Activated naive CD4-positive, alpha-beta T cell treated with anti-CD3 and anti-CD28 coated beads for 36 hours (primary cell): Measurements from ENCODE around the gene PARN. TPM values are rescaled to one million over a fixed set of nuclear protein-coding genes. Genes with fewer than 3 reads are reported as not detected.

Source experiments
- CTCF ChIA-PET: fragments of 350-600 bp; sonication (Branson Sonifier 250); formaldehyde crosslinking; loops from one replicate; lab custom pipeline; 2021; ENCODE audit warnings: antibody characterized with exemption; lab: Charles Lee
- DNase-seq: peaks from one replicate; pipeline ENCODE4 v3.0.0-alpha.2; 2020
- H3K27ac Mint-ChIP-seq: one replicate; pipeline ENCODE4 v1.8.0; 2021; ENCODE audit warnings: mild to moderate bottlenecking, mixed read lengths
- H3K27me3 Mint-ChIP-seq: one replicate; pipeline ENCODE4 v1.8.0; 2021; ENCODE audit warnings: low read depth, mixed read lengths
- H3K36me3 Mint-ChIP-seq: one replicate; pipeline ENCODE4 v1.8.0; 2021; ENCODE audit warnings: low read depth, mixed read lengths
- H3K4me1 Mint-ChIP-seq: one replicate; pipeline ENCODE4 v1.8.0; 2021; ENCODE audit warnings: low read depth, mixed read lengths
- H3K4me3 Mint-ChIP-seq: one replicate; pipeline ENCODE4 v1.8.0; 2021; ENCODE audit warnings: mild to moderate bottlenecking, moderate library complexity, mixed read lengths
- H3K9me3 Mint-ChIP-seq: one replicate; pipeline ENCODE4 v1.8.0; 2021; ENCODE audit warnings: mixed read lengths
- intact Hi-C: fragments of 100-400 bp; cut with micrococcal nuclease; formaldehyde crosslinking; loops from one replicate; pipeline ENCODE4 v1.15.1; 2023
- total RNA-seq, 2 experiments: library from RNA; stranded (reverse); gene quantifications; one replicate each; pipeline ENCODE4 v1.2.3, GENCODE V29; 2021

Gene PARN, protein sequence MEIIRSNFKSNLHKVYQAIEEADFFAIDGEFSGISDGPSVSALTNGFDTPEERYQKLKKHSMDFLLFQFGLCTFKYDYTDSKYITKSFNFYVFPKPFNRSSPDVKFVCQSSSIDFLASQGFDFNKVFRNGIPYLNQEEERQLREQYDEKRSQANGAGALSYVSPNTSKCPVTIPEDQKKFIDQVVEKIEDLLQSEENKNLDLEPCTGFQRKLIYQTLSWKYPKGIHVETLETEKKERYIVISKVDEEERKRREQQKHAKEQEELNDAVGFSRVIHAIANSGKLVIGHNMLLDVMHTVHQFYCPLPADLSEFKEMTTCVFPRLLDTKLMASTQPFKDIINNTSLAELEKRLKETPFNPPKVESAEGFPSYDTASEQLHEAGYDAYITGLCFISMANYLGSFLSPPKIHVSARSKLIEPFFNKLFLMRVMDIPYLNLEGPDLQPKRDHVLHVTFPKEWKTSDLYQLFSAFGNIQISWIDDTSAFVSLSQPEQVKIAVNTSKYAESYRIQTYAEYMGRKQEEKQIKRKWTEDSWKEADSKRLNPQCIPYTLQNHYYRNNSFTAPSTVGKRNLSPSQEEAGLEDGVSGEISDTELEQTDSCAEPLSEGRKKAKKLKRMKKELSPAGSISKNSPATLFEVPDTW
- 10 to 100 TPM; 41.8 to 44.0 TPM for total RNA-seq

DNA sequence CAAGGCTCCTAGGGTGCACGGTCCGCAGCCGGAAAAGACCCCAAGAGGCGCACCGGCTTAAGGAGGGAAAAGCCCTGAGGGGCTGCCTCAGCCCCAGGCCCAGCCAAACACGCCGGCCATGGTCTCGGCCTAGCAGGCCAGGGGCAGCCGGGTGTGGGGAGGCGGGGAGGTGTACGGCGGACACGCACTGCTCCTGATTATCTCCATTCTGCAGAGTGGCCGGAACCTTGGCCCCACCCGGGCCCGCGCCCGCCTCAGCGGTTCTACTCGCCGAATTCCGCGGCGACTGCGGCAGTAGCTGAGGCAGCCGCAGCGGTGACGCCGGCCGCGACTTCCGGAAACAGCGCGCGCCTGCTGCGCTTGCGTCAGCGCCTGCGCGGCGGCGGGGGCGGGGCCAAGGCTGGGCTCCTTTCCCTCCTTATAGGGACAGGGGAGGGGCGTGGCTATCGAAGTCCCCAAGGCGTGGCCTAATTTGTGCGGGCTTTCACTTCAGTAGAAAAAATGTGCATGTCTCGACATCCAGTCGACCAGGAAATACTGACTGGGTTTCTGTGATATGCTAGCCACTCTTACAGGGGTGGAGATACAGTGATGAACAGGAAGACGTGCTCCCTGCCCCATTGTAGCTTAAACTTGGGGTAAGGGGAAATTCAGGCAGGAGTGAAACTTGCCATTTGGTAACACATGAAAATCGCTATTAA is at the start of gene PARN:
Gene PARN (minus strand): TSS at position 342 of the 701 bp plus-strand sequence. CDS start 135 bp downstream, at position 207.
- peak within 1 kb of the TSS; percentile 88 for H3K4me3 Mint-ChIP-seq
- H3K27ac Mint-ChIP-seq: peak within 1 kb of the TSS; percentile 96
- CTCF ChIA-PET: interaction anchor here (0.6 kb wide), 1 partner anchor 50 kb away, joined by 3 read pairs; no protein-coding TSS in a partner anchor
- peaks cover 22% of the 10 kb centered on the region for H3K36me3 Mint-ChIP-seq
- H3K27me3 Mint-ChIP-seq: no peaks in the 10 kb centered on the region
- intact Hi-C loops: loop anchor here (1.0 to 5.0 kb wide), 7 partner anchors 276 to 1332 kb away; no protein-coding TSS in a partner anchor
- peak; percentile 99 for DNase-seq
- H3K4me1 Mint-ChIP-seq: peaks cover 44% of the 10 kb centered on the region
- H3K9me3 Mint-ChIP-seq: no peaks in the 10 kb centered on the region

GRCh38 chr16:14678748-14679497 is 48.9 kb upstream of the PARN start:
- H3K36me3 Mint-ChIP-seq: no peaks in the 10 kb centered on the region
- H3K4me1 Mint-ChIP-seq: no peaks in the 10 kb centered on the region
- CTCF ChIA-PET: no interaction called here
- no peak overlapping the region for H3K4me3 Mint-ChIP-seq
- no peak for DNase-seq
- H3K27ac Mint-ChIP-seq: no peak overlapping the region
- no peaks in the 10 kb centered on the region for H3K9me3 Mint-ChIP-seq
- no peaks in the 10 kb centered on the region for H3K27me3 Mint-ChIP-seq
- intact Hi-C loops: no loop called here

GRCh38 chr16:14677627-14678026 is 47.6 kb upstream of the PARN start:
- H3K4me3 Mint-ChIP-seq: no peak overlapping the region
- DNase-seq: no peak
- intact Hi-C loops: no loop called here
- no peaks in the 10 kb centered on the region for H3K27me3 Mint-ChIP-seq
- H3K4me1 Mint-ChIP-seq: peaks cover 3% of the 10 kb centered on the region
- H3K9me3 Mint-ChIP-seq: no peaks in the 10 kb centered on the region
- no peak overlapping the region for H3K27ac Mint-ChIP-seq
- H3K36me3 Mint-ChIP-seq: no peaks in the 10 kb centered on the region
- CTCF ChIA-PET: no interaction called here

GRCh38 chr16:14676633-14677032 is 46.6 kb upstream of the PARN start:
- H3K27ac Mint-ChIP-seq: no peak overlapping the region
- no peaks in the 10 kb centered on the region for H3K9me3 Mint-ChIP-seq

DNA sequence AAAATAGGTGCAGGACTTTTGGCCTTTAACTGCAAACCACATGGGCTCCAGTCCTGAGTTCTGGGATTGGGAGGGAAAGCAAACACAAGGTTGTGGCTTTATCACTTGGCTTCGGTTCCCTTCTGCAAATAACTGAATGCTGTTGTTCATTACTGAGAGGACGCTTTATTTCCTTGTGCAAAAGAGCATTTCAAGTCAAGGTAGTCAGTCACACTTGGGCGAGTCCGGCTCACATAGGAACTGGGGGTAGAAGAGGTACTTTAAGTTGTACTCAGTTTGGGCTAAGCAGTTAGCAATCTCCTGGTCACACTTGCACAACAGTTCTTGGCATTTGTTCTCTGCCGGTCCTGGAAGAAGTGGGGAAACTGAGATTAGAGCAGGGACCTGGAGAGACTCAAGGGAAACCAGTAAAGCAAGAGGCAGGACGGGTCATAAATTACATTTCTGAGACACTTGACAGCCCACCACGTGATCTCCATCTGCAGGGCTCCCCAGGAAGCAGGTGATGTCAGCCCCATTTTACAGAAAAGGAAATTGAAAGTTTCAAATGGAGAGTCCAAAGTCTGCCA is 42.4 kb upstream of the PARN start:
- no peak for DNase-seq
- H3K36me3 Mint-ChIP-seq: peaks cover 11% of the 10 kb centered on the region
- H3K27ac Mint-ChIP-seq: no peak overlapping the region

More at GRCh38 chr16:14676633-14677032, 46.6 kb upstream of the PARN start:
- intact Hi-C loops: no loop called here
- Mint-ChIP-seq H3K4me1 (peaks cover 6% of the 10 kb centered on the region), H3K4me3 (no peak overlapping the region), H3K36me3 (no peaks in the 10 kb centered on the region), H3K27me3 (no peaks in the 10 kb centered on the region)
- CTCF ChIA-PET: no interaction called here
- DNase-seq: no peak

GRCh38 chr16:14669776-14670175 is 39.7 kb upstream of the PARN start:
- no peak for DNase-seq
- Mint-ChIP-seq H3K4me1 (peaks cover 6% of the 10 kb centered on the region), H3K27ac (no peak overlapping the region), H3K4me3 (no peak overlapping the region), H3K9me3 (no peaks in the 10 kb centered on the region), H3K36me3 (peaks cover 23% of the 10 kb centered on the region), H3K27me3 (no peaks in the 10 kb centered on the region)
- intact Hi-C loops: no loop called here
- CTCF ChIA-PET: no interaction called here

More for the DNA sequence above, 42.4 kb upstream of the PARN start:
- Mint-ChIP-seq H3K9me3 (no peaks in the 10 kb centered on the region), H3K27me3 (no peaks in the 10 kb centered on the region), H3K4me1 (peaks cover 6% of the 10 kb centered on the region), H3K4me3 (no peak overlapping the region)
- intact Hi-C loops: no loop called here
- CTCF ChIA-PET: no interaction called here

GRCh38 chr16:14668556-14669223 is 38.6 kb upstream of the PARN start:
- DNase-seq: no peak
- intact Hi-C loops: no loop called here
- Mint-ChIP-seq H3K27ac (no peak overlapping the region), H3K27me3 (no peaks in the 10 kb centered on the region), H3K9me3 (no peaks in the 10 kb centered on the region), H3K4me3 (no peak overlapping the region), H3K36me3 (peaks cover 30% of the 10 kb centered on the region), H3K4me1 (peaks cover 5% of the 10 kb centered on the region)
- CTCF ChIA-PET: interaction anchor here (0.6 kb wide), 1 partner anchor 298 kb away, joined by 4 read pairs; no protein-coding TSS in a partner anchor

GRCh38 chr16:14667347-14668266 is 37.5 kb upstream of the PARN start:
- Mint-ChIP-seq H3K36me3 (peaks cover 33% of the 10 kb centered on the region), H3K4me1 (peaks cover 2% of the 10 kb centered on the region), H3K27ac (no peak overlapping the region), H3K27me3 (no peaks in the 10 kb centered on the region), H3K4me3 (no peak overlapping the region), H3K9me3 (no peaks in the 10 kb centered on the region)
- CTCF ChIA-PET: no interaction called here
- intact Hi-C loops: no loop called here
- no peak for DNase-seq

- peaks cover 30% of the 10 kb centered on the region for H3K36me3 Mint-ChIP-seq
- peaks cover 4% of the 10 kb centered on the region for H3K4me1 Mint-ChIP-seq
- peak; percentile 15 for DNase-seq
- no peaks in the 10 kb centered on the region for H3K27me3 Mint-ChIP-seq
- intact Hi-C loops: loop anchor here (1.0 kb wide), 1 partner anchor 24 kb away; no protein-coding TSS in a partner anchor
- CTCF ChIA-PET: no interaction called here
- H3K9me3 Mint-ChIP-seq: no peaks in the 10 kb centered on the region
- H3K27ac Mint-ChIP-seq: peak overlapping the region; percentile 79
- H3K4me3 Mint-ChIP-seq: no peak overlapping the region
Observed at GRCh38 chr16:14658063-14658462, 28.0 kb upstream of the PARN start.

GRCh38 chr16:14652726-14653125 is 22.7 kb upstream of the PARN start:
- CTCF ChIA-PET: no interaction called here
- no peak for DNase-seq
- Mint-ChIP-seq H3K4me1 (peaks cover 9% of the 10 kb centered on the region), H3K36me3 (peaks cover 25% of the 10 kb centered on the region), H3K27ac (no peak overlapping the region), H3K4me3 (no peak overlapping the region), H3K27me3 (no peaks in the 10 kb centered on the region), H3K9me3 (no peaks in the 10 kb centered on the region)
- intact Hi-C loops: no loop called here
